Smooth muscle cell (in vitro differentiated cells): ENCODE results near the gene SRP14. TPM values are rescaled to one million over a fixed set of nuclear protein-coding genes. Genes with fewer than 3 reads are reported as not detected.

Experiments
- DNase-seq: peaks from one replicate; lab custom pipeline; 2025; ENCODE audit not compliant: unreplicated experiment; lab: John Stamatoyannopoulos, UW
- H2AFZ ChIP-seq: fragments of 200-600 bp; sonication (generic); 2 replicates; pipeline ENCODE4 v1.6.0; 2016; ENCODE audit warnings: antibody characterized with exemption, low read depth, mild to moderate bottlenecking
- H3F3A ChIP-seq: fragments of 200-600 bp; sonication (generic); 2 replicates; pipeline ENCODE4 v1.6.0; 2017; ENCODE audit warnings: antibody characterized with exemption, low read depth
- H3K27ac ChIP-seq: fragments of 200-600 bp; sonication (generic); 2 replicates; pipeline ENCODE4 v1.5.1; 2016; ENCODE audit warnings: low read depth, mild to moderate bottlenecking
- H3K27me3 ChIP-seq: fragments of 200-600 bp; sonication (generic); 2 replicates; pipeline ENCODE4 v1.6.1; 2016; ENCODE audit warnings: low read depth, mild to moderate bottlenecking
- H3K36me3 ChIP-seq: fragments of 200-600 bp; sonication (generic); 2 replicates; pipeline ENCODE4 v1.5.1; 2016; ENCODE audit warnings: low read depth
- H3K4me1 ChIP-seq: fragments of 200-600 bp; sonication (generic); 2 replicates; pipeline ENCODE4 v1.5.1; 2016; ENCODE audit warnings: low read depth
- H3K4me2 ChIP-seq: fragments of 200-600 bp; sonication (generic); 2 replicates; pipeline ENCODE4 v1.6.0; 2016; ENCODE audit warnings: mild to moderate bottlenecking
- H3K4me3 ChIP-seq: fragments of 200-600 bp; sonication (generic); 2 replicates; pipeline ENCODE4 v1.5.1; 2016; ENCODE audit warnings: mild to moderate bottlenecking
- H3K79me2 ChIP-seq: fragments of 200-600 bp; sonication (generic); 2 replicates; pipeline ENCODE4 v1.6.0; 2016; ENCODE audit warnings: low read depth, mild to moderate bottlenecking
- H3K9ac ChIP-seq: fragments of 200-600 bp; sonication (generic); 2 replicates; pipeline ENCODE4 v1.6.0; 2016; ENCODE audit warnings: low read depth
- H3K9me3 ChIP-seq: fragments of 200-600 bp; sonication (generic); replicated peaks from 2 replicates; pipeline ENCODE4 v1.5.1; 2016; ENCODE audit warnings: low read depth
- H4K20me1 ChIP-seq: fragments of 200-600 bp; sonication (generic); 2 replicates; pipeline ENCODE4 v1.6.0; 2016; ENCODE audit warnings: low read depth
- WGBS: methylation state at CpG from one replicate; pipeline ENCODE4 v1.1.7; 2016; ENCODE audit warnings: low lambda C conversion rate; 5-methylcytosine and 5-hydroxymethylcytosine counted together
- polyA plus RNA-seq: library from polyadenylated mRNA; unstranded; fragments of >200 nt; fragmentation: Nextera tagmentation; extraction: Ambion mirVana; gene quantifications from 2 replicates; pipeline ENCODE4 v1.2.1, GENCODE V29; 2016
- total RNA-seq: library from RNA; depleted of rRNA; stranded (reverse); fragments of >200 nt; gene quantifications from 2 replicates; pipeline ENCODE4 v1.2.3, GENCODE V29; 2014
- TF ChIP-seq, protein P1 (sequence below): fragments of 200-600 bp; sonication (generic); IDR thresholded peaks from 2 replicates; pipeline ENCODE4 v1.5.1; 2017; ENCODE audit warnings: borderline replicate concordance, mild to moderate bottlenecking, antibody characterized with exemption; ENCODE audit not compliant: insufficient read depth, poor library complexity, severe bottlenecking

Gene SRP14
- total and polyA plus RNA-seq, 2 experiments from 2014 or later: 307 to 726 TPM

DNA sequence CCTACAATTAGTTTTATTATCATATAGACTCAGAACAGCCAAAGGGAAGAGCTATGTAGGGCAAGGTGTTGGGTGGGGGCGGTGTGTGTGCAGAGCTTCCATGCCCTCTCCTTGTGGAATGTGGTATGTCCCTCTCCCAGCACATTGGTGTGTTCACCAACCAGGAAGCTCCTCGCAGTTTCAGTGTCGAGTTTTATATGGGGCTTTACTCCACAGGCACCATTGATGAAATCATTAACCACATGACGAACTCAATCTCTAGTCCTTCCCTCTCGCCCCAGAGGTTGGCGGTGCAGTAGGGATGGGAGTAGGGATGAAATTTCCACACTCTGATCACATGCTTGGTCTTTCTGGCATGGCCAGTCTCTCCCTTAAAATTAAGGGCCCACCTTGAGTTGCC lies 13.6 kb upstream of the SRP14 start:
- Histone ChIP-seq H3K27me3 (no peaks in the 10 kb centered on the region), H3K27ac (no peak overlapping the region), H3K4me2 (no peak overlapping the region), H4K20me1 (no peaks in the 10 kb centered on the region), H3K79me2 (no peaks in the 10 kb centered on the region), H3K36me3 (no peaks in the 10 kb centered on the region), H3K9ac (no peak overlapping the region), H3K4me3 (no peak overlapping the region), H3F3A (peaks cover 5% of the 10 kb centered on the region), H2AFZ (no peak overlapping the region), H3K9me3 (no peaks in the 10 kb centered on the region), H3K4me1 (peaks cover 8% of the 10 kb centered on the region)
- WGBS: 78% methylated on average over 6 of the region's 6 CpGs
- DNase-seq: no peak
- TF ChIP-seq, protein P1, sequence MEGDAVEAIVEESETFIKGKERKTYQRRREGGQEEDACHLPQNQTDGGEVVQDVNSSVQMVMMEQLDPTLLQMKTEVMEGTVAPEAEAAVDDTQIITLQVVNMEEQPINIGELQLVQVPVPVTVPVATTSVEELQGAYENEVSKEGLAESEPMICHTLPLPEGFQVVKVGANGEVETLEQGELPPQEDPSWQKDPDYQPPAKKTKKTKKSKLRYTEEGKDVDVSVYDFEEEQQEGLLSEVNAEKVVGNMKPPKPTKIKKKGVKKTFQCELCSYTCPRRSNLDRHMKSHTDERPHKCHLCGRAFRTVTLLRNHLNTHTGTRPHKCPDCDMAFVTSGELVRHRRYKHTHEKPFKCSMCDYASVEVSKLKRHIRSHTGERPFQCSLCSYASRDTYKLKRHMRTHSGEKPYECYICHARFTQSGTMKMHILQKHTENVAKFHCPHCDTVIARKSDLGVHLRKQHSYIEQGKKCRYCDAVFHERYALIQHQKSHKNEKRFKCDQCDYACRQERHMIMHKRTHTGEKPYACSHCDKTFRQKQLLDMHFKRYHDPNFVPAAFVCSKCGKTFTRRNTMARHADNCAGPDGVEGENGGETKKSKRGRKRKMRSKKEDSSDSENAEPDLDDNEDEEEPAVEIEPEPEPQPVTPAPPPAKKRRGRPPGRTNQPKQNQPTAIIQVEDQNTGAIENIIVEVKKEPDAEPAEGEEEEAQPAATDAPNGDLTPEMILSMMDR: no peak

DNA sequence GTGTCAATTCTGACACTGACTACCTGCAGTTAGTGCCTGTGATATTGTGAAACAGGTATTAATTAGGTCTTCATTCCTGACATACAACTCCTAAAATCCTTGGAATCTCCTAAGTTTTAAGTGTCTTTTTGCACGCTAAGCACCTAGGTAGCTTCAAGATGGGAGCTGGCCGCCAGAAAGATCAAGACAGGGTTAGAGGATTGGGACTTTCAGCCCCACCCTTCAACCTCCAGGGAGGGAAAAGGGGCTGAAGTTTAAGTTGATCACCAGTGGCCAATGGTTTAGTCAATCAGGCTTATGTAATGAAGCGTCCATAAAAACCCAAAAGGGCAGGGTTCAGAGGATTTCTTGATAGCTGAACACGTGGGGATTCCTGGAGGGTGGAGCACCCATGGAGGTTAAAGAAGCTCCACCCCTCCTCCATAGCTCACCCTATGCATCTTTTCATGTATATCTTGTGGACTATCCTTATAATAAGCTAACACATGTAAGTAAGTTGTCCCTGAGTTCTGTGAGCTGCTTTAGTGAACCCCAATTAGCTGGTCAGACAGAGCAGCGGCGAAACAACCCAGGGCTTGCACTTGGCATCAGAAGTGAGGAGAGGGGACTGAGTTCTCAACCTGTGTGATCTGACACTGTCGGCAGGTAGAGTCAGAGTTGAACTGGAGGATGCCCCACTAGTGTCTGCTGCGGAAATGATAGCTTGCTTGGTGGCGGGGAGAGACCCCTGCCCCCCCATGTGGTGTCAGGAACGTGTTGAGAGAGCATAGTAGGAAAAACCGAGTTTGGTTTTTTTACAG lies 12.8 kb upstream of the SRP14 start:
- Histone ChIP-seq H3K27ac (no peak overlapping the region), H3K9ac (no peak overlapping the region), H3K36me3 (no peaks in the 10 kb centered on the region), H3K4me2 (no peak overlapping the region), H3K4me1 (peaks cover 13% of the 10 kb centered on the region), H4K20me1 (no peaks in the 10 kb centered on the region), H3K27me3 (no peaks in the 10 kb centered on the region), H3K4me3 (no peak overlapping the region), H3K79me2 (no peaks in the 10 kb centered on the region), H2AFZ (no peak overlapping the region), H3F3A (peaks cover 5% of the 10 kb centered on the region), H3K9me3 (no peaks in the 10 kb centered on the region)
- no peak for DNase-seq
- WGBS: 90% methylated on average over 11 of the region's 11 CpGs
- TF ChIP-seq, protein P1: no peak

DNA sequence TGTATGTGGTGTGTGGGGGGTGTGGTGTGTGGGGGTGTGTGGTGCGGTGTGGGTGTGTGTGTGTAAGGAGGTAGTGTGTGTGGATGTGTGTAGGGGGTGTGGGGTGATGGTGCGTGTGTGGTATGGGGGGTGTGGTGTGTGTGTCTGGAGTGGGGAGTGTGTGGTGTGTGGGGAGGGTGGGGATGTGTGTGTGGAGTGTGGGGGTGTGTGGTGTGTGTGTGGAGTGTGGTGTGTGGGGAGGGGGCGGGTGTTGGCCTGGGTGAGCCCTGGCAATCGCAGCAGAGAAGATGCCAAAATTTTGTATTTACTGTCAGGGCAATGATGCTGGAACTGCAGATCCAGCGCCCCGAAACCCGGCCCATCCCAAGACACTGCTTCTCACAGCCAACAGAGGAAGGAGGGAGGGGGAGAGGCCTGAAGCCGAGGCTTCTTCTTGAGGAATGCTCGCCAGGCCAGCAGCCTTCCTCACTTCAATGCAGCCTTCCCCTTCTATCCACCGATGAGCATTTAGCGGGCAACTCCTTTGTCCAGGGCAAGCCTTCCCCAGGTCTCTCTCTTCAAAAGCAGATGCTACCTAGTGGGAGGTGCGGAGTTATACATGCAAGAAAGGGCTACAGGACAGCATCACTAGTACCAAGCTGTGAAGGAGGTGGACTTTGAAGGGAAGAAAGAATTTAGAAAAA lies 11.9 kb upstream of the SRP14 start:
- no peak overlapping the region for H2AFZ ChIP-seq
- TF ChIP-seq, protein P1: no peak
- no peaks in the 10 kb centered on the region for H3K27me3 ChIP-seq
- 65% methylated on average over 8 of the region's 12 CpGs for WGBS
- no peaks in the 10 kb centered on the region for H4K20me1 ChIP-seq
- no peak overlapping the region for H3K27ac ChIP-seq
- no peak overlapping the region for H3K4me3 ChIP-seq
- no peak overlapping the region for H3K4me2 ChIP-seq
- no peak for DNase-seq
- no peaks in the 10 kb centered on the region for H3K9me3 ChIP-seq
- H3K36me3 ChIP-seq: no peaks in the 10 kb centered on the region
- no peak overlapping the region for H3K9ac ChIP-seq
- H3K4me1 ChIP-seq: peaks cover 13% of the 10 kb centered on the region
- H3K79me2 ChIP-seq: no peaks in the 10 kb centered on the region
- H3F3A ChIP-seq: peaks cover 5% of the 10 kb centered on the region
